Thyroid gland (tissue), 4 donors: ENCODE measurements around the gene ZMYND10.

ENCODE experiments used
- POLR2A ChIP-seq, 2 donors: fragments of 450-650 bp; IDR thresholded peaks; one replicate each; pipeline ENCODE4 v1.6.1; 2017; ENCODE audit warnings: antibody characterized with exemption in 2 of 2, mild to moderate bottlenecking in 2 of 2, moderate library complexity in 1 of 2
- TF ChIP-seq, protein P1 (sequence below), 6 experiments: fragments of 200-600 bp in 3 of 6; fragments of 450-650 bp in 3 of 6; sonication (generic) in 3 of 6; IDR thresholded peaks; one replicate each; pipeline ENCODE4 v1.5.1; 2016 to 2019; ENCODE audit warnings: antibody characterized with exemption in 6 of 6, mild to moderate bottlenecking in 2 of 6, inconsistent platforms in 1 of 6, moderate library complexity in 1 of 6

- TF ChIP-seq, protein P1, sequence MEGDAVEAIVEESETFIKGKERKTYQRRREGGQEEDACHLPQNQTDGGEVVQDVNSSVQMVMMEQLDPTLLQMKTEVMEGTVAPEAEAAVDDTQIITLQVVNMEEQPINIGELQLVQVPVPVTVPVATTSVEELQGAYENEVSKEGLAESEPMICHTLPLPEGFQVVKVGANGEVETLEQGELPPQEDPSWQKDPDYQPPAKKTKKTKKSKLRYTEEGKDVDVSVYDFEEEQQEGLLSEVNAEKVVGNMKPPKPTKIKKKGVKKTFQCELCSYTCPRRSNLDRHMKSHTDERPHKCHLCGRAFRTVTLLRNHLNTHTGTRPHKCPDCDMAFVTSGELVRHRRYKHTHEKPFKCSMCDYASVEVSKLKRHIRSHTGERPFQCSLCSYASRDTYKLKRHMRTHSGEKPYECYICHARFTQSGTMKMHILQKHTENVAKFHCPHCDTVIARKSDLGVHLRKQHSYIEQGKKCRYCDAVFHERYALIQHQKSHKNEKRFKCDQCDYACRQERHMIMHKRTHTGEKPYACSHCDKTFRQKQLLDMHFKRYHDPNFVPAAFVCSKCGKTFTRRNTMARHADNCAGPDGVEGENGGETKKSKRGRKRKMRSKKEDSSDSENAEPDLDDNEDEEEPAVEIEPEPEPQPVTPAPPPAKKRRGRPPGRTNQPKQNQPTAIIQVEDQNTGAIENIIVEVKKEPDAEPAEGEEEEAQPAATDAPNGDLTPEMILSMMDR (IDR thresholded peaks at IDR 0.05) = no peak
- no peak for TF ChIP-seq POLR2A (IDR thresholded peaks at IDR 0.05)
Measured at GRCh38 chr3:50296721-50297383, 48.7 kb downstream of the ZMYND10 start.
